Spleen (tissue), 11 donors: ENCODE data around the gene EIF2S2. TPM values are rescaled to one million over a fixed set of nuclear protein-coding genes. Genes with fewer than 3 reads are reported as not detected.

Experiments
- DNase-seq: peaks from one replicate; pipeline ENCODE4 v3.0.0-alpha.2; 2020
- H3K27ac ChIP-seq, 8 donors: fragments of 200-600 bp; sonication (generic) in 7 of 8; 1 replicate in 4 of 8; 2 replicates in 4 of 8; pipeline versions ENCODE4 v1.5.0 to v1.8.0; 2016 to 2021; ENCODE audit warnings: inconsistent platforms in 4 of 8, mild to moderate bottlenecking in 4 of 8, moderate library complexity in 1 of 8
- H3K27me3 ChIP-seq, 7 donors: fragments of 200-600 bp; sonication (generic) in 6 of 7; replicated peaks in 1 of 7; 1 replicate in 4 of 7; 2 replicates in 3 of 7; pipeline versions ENCODE4 v1.5.0 to v1.8.0; 2016 to 2021; ENCODE audit warnings: inconsistent platforms in 3 of 7, mild to moderate bottlenecking in 1 of 7
- H3K36me3 ChIP-seq, 6 donors: fragments of 200-600 bp; sonication (generic) in 5 of 6; 1 replicate in 4 of 6; 2 replicates in 2 of 6; pipeline versions ENCODE4 v1.5.0 to v1.8.0; 2016 to 2021; ENCODE audit warnings: inconsistent platforms in 2 of 6
- H3K4me1 ChIP-seq, 6 donors: fragments of 200-600 bp; sonication (generic) in 5 of 6; 1 replicate in 3 of 6; 2 replicates in 3 of 6; pipeline versions ENCODE4 v1.5.0 to v1.8.0; 2016 to 2021; ENCODE audit warnings: inconsistent platforms in 3 of 6
- H3K4me3 ChIP-seq, 8 donors: fragments of 200-600 bp; sonication (generic) in 7 of 8; 1 replicate in 4 of 8; 2 replicates in 4 of 8; pipeline versions ENCODE4 v1.5.0 to v1.8.0; 2016 to 2021; ENCODE audit warnings: inconsistent platforms in 4 of 8, mild to moderate bottlenecking in 4 of 8, moderate library complexity in 2 of 8
- H3K9me3 ChIP-seq, 8 donors: fragments of 200-600 bp; sonication (generic) in 7 of 8; 1 replicate in 4 of 8; 2 replicates in 4 of 8; pipeline versions ENCODE4 v1.5.0 to v1.8.0; 2016 to 2021; ENCODE audit warnings: inconsistent platforms in 4 of 8
- POLR2A ChIP-seq, 3 donors: fragments of 450-650 bp; IDR thresholded peaks; one replicate each; pipeline ENCODE4 v1.5.1; 2017; ENCODE audit warnings: antibody characterized with exemption in 3 of 3, mild to moderate bottlenecking in 1 of 3
- POLR2AphosphoS5 ChIP-seq, 3 donors: sonication (generic); formaldehyde crosslinking; IDR thresholded peaks; one replicate each; pipeline ENCODE4 v1.5.1; 2017; ENCODE audit warnings: antibody characterized with exemption in 3 of 3
- WGBS, 5 donors: extraction: QIAGEN DNeasy Blood & Tissue Kit in 3 of 5; methylation state at CpG; one replicate each; pipeline versions ENCODE4 v1.1.5 to v1.1.7; 2013 to 2018; 5-methylcytosine and 5-hydroxymethylcytosine counted together
- intact Hi-C: fragments of 100-400 bp; cut with DNase I; formaldehyde crosslinking; loops from one replicate; pipeline ENCODE4 v1.15.0; 2023; ENCODE audit warnings: low total_unique reads
- polyA plus RNA-seq, 3 donors: library from polyadenylated mRNA; stranded (reverse); fragments of 200-250 nt; gene quantifications; one replicate each; pipeline ENCODE4 v1.2.1, GENCODE V29; 2013
- total RNA-seq, 7 donors: library from RNA; depleted of rRNA in 3 of 7; stranded (reverse); fragments of >200 nt in 3 of 7; fragmentation: NEBNext Ultra II Directional in 4 of 7; extraction: Animal tissue kit (Norgen Biotek cat#: 25700) in 4 of 7; gene quantifications; one replicate each; pipeline versions ENCODE4 v1.1.0 to v1.2.1, GENCODE V29; 2016 to 2021
- TF ChIP-seq, protein P1 (sequence below), 11 experiments: fragments of 200-600 bp in 7 of 11; fragments of 450-650 bp in 4 of 11; sonication (generic) in 4 of 11; IDR thresholded peaks in 8 of 11; conservative IDR thresholded peaks in 3 of 11; 1 replicate in 7 of 11; 2 replicates in 4 of 11; pipeline versions ENCODE4 v1.4.0 to v1.8.0; 2016 to 2021; ENCODE audit warnings: antibody characterized with exemption in 11 of 11, inconsistent platforms in 4 of 11, mild to moderate bottlenecking in 1 of 11
- donor health status: healthy with polysubstance abuse.
- donor health status: DM: no; HTN: no; CAD: no; lungs with moderate emphysema.
- donor health status: DM: no; HTN: no; CAD: no.
- donor health status: Bipolar disorder and iron deficiency.
- donor health status: healthy.
- donor health status: DM: no; HTN: no; CAD: no.
- donor health status: DM: yes; HTN: yes; CAD: no.

Gene EIF2S2
- total and polyA plus RNA-seq, 10 donors = 30.0 to 45.3 (median 38.5) TPM

- Histone ChIP-seq H3K9me3 (no peaks in the 10 kb centered on the region), H3K27ac (peak overlapping the region in 7 of 8 donors; percentile 97 to 99 (median 99)), H3K4me3 (peak overlapping the region; percentile 75 to 98 (median 92)), H3K36me3 (peaks cover 0 to 32% (median 9%) of the 10 kb centered on the region in 6 donors), H3K27me3 (no peaks in the 10 kb centered on the region), H3K4me1 (peaks cover 40 to 73% (median 62%) of the 10 kb centered on the region in 6 donors)
- DNase-seq = no peak
- TF ChIP-seq, protein P1, sequence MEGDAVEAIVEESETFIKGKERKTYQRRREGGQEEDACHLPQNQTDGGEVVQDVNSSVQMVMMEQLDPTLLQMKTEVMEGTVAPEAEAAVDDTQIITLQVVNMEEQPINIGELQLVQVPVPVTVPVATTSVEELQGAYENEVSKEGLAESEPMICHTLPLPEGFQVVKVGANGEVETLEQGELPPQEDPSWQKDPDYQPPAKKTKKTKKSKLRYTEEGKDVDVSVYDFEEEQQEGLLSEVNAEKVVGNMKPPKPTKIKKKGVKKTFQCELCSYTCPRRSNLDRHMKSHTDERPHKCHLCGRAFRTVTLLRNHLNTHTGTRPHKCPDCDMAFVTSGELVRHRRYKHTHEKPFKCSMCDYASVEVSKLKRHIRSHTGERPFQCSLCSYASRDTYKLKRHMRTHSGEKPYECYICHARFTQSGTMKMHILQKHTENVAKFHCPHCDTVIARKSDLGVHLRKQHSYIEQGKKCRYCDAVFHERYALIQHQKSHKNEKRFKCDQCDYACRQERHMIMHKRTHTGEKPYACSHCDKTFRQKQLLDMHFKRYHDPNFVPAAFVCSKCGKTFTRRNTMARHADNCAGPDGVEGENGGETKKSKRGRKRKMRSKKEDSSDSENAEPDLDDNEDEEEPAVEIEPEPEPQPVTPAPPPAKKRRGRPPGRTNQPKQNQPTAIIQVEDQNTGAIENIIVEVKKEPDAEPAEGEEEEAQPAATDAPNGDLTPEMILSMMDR (IDR thresholded peaks at IDR 0.05 in 8 of 11, conservative IDR thresholded peaks at IDR 0.05 in 3 of 11) = no peak
- no peak for TF ChIP-seq POLR2AphosphoS5 (IDR thresholded peaks at IDR 0.05)
- no peak for TF ChIP-seq POLR2A (IDR thresholded peaks at IDR 0.05)
- intact Hi-C loops = loop anchor here (5.0 kb wide), 1 partner anchor 118 kb away; the partner anchor contains the start of gene RALY
- 68 to 80% (median 76%) methylated on average over 10 of the region's 10 CpGs for WGBS, 5 donors
Observed at GRCh38 chr20:34110025-34110744, 1.9 kb downstream of the EIF2S2 start.

DNA sequence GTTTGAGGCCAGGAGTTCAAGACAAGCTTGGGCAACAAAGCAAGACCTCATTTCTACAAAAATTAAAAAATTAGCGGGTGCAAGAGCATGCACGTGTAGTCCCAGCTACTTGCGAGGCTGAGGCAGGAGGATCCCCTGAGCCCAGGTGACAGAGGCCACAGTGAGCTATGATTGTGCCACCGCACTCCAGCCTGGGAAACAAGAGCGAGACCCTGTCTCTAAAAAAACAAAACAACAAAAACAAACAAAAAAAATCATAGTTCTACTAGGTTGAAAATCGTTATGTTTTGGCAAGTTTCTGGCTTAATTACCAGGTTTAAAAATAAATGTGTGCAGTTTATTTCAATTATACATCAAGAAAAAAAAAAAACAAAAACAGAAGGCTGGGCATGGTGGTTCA, 2.6 kb downstream of the EIF2S2 start:
- peak overlapping the region in 1 of 8 donors; percentile 9 for H3K27ac ChIP-seq
- TF ChIP-seq POLR2A (IDR thresholded peaks at IDR 0.05) = no peak
- TF ChIP-seq, protein P1 (IDR thresholded peaks at IDR 0.05 in 8 of 11, conservative IDR thresholded peaks at IDR 0.05 in 3 of 11) = no peak
- intact Hi-C loops = no loop called here
- no peaks in the 10 kb centered on the region for H3K9me3 ChIP-seq
- DNase-seq = no peak
- peaks cover 45 to 81% (median 69%) of the 10 kb centered on the region in 6 donors for H3K4me1 ChIP-seq
- peaks cover 0 to 39% (median 17%) of the 10 kb centered on the region in 6 donors for H3K36me3 ChIP-seq
- peak overlapping the region in 2 of 8 donors; percentile 93 to 96 for H3K4me3 ChIP-seq
- no peaks in the 10 kb centered on the region for H3K27me3 ChIP-seq
- 83 to 93% (median 89%) methylated on average over 6 of the region's 6 CpGs for WGBS, 5 donors

GRCh38 chr20:34108616-34109174, 3.3 kb downstream of the EIF2S2 start:
- H3K4me1 ChIP-seq = peaks cover 45 to 88% (median 75%) of the 10 kb centered on the region in 6 donors
- H3K9me3 ChIP-seq = no peaks in the 10 kb centered on the region
- no peak for TF ChIP-seq POLR2AphosphoS5 (IDR thresholded peaks at IDR 0.05)
- TF ChIP-seq, protein P1 (IDR thresholded peaks at IDR 0.05 in 8 of 11, conservative IDR thresholded peaks at IDR 0.05 in 3 of 11) = no peak
- TF ChIP-seq POLR2A (IDR thresholded peaks at IDR 0.05) = no peak
- H3K27me3 ChIP-seq = no peaks in the 10 kb centered on the region
- 67 to 81% (median 78%) methylated on average over 4 of the region's 4 CpGs for whole genome bisulfite sequencing, 5 donors
- intact Hi-C loops = no loop called here
- peaks cover 0 to 47% (median 24%) of the 10 kb centered on the region in 6 donors for H3K36me3 ChIP-seq
- no peak for DNase-seq
- no peak overlapping the region for H3K27ac ChIP-seq
- no peak overlapping the region for H3K4me3 ChIP-seq
